ENCODE data around the gene CUX1.

GRCh38 chr7:102210787-102211186, 393.4 kb downstream of the CUX1 start:
- TF ChIP-seq CTCF (conservative IDR thresholded peaks at IDR 0.05; ENCODE audit: low read depth, low read length) (no peak), EZH2phosphoT487 (IDR thresholded peaks at IDR 0.05; ENCODE audit: borderline replicate concordance, low read length) (no peak)
